ENCODE measurements around the gene GPR31.

Gene GPR31

DNA sequence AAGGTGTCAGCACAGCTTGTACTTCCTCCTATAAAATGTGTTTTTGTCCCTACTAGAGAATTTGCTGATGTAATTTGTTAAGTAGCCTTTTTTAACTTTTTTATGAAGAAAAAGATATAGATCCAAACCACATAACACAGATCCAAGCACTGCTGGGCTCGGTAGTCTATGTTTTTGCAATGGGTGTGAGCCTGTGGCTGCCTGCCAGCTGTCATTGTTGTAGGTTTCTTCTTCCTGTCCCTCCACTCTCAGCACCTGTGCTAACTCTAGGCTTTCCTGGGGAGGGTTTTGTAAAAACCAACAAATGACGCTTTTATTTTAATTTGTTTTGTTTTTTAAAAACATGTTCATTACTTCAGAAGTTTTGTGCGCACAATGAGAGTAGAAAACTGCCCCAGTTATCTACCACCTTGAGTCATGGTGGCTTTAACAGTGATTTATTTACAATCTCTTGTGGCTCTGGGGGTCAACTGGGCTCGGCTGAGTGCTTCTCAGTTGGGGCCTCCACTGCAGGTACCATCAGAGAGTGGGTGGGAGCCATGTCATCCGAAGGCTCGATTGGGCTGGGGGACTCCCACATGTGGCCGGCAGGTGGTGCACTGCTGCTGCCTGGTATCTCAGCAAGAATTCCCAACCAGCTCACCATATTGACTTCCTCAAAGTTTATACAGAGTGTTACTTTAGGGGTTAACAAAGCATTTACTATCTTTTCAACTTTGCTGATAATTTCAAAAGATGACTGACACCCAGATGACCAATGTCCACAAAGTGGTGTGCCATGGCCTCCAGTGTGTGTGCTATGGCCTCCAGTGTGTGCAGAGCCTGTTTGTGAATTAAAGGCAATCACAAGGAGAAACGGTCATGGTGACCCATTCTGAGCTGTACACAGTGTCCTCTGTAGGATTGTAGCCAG is 37.9 kb downstream of the GPR31 start:
- no peak for DNase-seq (ENCODE audit: low read depth, low spot score)

DNA sequence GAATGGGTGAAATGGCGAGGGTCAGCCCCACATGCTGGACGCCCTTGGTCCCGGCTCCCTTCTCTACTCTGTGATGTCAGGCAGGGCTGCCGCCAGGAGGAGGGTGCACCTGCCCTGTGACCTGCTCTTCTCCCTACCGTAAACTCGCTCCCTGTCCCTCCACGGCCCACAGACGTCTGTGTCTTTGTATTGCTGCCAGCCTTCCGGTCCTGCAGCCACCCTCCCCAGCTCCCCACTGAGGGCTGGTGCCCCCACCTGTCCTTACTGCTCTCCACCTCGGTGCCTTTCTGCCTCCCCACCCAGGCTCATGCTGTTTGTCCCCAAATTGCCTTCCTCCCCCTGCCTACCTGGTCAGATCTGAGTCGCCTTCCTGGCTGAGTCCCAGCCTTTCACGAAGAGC is 38.9 kb downstream of the GPR31 start:
- DNase-seq (ENCODE audit: low read depth, low spot score), result no peak

DNA sequence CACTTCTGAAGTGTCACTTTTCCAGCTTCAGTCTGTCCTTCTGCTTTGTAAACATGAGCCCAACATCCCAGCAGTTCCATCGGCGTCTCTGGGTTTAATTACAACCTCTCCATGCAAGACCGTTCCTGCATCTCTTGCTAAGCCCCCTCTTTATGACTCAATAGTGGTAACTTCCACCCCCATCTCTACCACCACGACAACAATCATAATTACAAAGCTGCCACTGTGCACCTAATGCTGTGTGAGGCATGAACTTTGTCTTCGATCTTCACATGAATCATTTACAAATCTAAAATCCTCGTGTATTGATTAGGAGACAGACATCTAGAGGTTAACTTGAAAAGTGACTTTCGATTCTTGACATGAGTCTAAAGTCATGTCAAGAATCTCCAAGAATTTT is 39.8 kb downstream of the GPR31 start:
- no peak for DNase-seq (ENCODE audit: low read depth, low spot score)

DNA sequence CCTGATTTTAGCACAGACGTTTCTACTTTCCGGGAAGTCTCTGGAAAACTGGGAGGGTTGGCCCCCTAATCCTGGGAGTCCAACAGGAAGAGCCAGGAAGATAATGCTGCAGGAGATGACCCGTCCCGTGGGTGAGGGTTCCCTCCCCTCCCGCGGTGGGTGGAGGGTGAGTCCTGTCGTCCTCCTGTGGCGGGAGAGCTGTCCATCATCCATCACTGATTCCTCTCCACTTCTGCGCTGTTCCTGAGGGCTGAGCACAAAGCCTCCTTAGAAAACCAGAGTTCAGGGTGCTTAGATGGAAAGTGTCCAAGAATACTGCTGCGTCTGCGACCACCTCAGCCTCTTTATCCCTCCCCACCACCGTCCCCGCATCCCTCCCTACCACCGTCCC is 40.9 kb downstream of the GPR31 start:
- DNase-seq (ENCODE audit: low read depth, low spot score), result no peak

DNA sequence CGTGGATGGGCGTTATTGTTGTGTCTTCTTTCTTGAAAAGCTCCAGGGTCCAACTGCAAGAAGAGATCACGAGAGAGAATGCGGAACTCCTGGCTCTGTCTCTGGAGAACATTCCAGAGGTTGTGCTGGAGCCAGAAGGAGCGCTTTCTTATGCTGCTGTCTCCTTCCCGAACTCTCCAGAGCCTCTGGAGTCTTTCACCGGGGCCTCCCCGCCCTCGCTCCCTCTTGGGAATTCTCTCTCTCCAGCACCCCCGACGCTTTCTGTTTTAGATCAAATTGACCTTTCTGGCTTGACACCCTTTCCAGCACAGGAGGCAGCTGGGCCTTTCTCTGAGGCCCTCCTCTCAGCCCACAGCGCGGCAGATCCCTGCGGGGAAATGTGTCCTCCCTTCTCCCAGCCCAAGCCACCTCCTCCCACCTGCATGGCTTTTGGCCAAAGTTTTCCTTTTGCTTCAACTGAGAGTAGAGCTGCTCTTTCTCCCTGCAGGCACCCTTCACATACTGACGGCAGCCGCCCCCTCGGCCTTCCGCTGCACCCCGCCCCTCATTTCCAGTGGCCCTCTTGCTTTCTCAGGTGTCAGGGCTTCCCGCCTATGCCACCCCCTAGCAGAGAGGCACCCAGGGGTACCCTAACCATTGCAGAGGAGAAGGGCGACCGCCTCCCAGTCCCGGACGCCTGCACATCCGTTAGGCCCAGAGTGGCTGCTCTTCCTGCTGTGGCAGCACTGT is 41.5 kb downstream of the GPR31 start:
- no peak for DNase-seq (ENCODE audit: low read depth, low spot score)

DNA sequence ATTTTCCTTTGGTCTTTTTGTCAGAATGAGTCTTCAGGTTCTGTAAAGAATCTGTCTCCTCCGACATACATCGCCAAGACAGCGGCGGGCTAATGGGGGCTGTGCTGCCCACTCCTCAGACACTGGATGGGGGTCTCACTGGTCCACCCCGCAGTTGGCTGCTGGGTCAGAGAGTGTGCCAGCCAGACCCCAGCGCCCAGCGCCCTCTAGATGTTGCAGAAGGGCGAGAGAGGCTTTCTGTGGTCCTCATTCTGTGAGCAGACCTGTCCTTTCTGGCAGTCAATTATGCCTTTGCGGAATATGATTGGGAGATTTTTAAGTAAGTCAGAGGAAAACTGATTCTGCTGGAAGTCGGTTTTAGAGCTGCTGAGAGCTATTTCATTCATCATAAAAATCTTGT is 42.7 kb downstream of the GPR31 start:
- no peak for DNase-seq (ENCODE audit: low read depth, low spot score)

DNA sequence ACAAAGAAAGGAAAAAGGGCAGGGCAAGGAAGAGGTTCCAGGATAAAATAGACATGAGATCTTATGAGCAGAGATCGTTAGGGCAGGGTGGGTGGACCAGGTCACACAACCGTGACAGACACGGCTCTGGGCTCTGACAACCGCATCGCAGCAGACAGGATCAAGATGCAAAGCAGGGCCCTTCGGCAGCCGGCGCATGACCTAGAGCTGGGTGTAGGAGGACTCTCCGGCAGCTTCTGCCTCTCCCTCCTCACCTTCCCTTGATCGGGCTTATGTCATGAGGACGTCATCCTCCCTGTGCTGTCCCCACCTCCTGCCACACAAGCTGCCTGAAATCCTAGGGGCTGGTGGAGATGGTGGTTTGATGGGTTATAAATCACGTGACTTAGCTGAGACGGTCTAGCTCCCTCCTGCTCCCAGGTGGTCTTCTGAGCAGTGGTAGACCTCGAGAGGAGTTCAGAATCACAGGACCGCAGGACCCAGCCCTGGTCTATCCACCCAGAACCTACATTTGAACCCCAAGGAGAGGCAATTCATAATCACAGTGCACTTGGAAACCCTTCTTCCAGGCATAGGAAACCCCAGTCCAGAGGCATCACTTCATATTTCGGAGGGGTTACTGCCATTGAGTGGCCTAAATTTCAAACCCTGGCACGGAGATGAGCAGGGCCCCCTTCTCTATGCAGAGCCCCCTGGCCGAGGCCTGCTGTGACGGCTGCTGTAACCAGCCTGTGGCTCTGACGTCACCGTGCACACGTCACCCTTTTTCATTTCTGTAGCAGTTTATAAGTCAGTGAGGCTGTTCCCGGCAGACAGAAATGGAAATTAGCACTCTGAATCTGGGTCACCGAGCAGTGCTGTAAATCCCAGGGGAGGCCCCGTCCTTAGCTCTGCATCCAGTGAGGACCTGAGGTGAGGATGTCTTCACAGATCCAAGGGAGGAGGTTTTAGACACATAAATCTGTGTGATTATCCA is 43.6 kb downstream of the GPR31 start:
- DNase-seq (ENCODE audit: low read depth, low spot score), result no peak

DNA sequence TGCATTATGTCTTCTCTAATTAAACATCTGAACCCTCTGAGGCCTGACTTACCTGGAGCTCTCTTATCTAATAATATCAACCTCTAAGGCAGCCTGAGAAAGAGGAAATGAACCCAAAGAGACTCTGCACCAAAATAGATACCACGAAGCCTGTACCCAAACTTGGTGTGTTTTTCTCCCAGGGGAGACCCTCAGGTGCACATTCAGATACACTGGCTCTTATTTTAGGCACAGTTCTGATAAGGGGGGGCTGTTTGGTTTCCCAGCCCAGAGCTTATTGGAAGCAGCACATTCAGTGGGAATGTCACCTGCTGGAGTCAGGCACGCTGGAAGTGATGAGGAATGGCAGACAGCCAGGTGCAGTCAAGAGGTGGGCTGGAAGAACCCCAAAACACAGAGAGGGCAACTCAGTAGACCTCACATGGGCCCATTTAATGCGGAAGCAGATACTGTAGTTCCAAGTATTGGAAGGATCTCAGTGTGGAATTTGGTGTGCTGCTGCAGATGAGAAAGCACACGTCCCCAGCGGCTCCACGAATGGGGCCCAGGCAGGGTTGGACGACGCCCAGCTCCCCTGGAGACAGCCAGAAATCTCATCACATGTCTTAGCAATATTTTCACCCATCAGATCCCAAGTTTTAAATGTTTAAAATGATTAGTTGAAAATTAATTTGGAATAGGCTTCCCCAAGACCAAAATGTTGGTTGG is 44.6 kb downstream of the GPR31 start:
- no peak for DNase-seq (ENCODE audit: low read depth, low spot score)

DNA sequence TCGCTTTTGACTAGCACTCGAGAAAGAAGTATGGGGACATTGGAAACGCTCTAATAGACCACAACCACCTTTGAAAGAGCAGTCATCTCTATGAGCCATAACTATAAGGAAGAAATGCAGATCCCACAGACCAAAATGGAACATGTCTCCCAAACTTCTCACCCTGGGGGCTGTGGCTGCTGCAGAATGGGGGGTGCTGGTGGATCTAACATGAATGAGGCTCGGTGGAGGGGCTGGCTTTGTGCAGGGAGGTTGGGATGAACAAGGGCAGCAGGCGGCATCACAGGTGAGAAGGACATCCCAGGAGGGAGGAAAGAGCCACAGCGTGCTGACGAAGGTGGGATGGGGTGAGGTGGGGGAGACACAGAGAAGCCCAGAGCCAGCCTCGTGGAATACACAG is 45.4 kb downstream of the GPR31 start:
- no peak for DNase-seq (ENCODE audit: low read depth, low spot score)

DNA sequence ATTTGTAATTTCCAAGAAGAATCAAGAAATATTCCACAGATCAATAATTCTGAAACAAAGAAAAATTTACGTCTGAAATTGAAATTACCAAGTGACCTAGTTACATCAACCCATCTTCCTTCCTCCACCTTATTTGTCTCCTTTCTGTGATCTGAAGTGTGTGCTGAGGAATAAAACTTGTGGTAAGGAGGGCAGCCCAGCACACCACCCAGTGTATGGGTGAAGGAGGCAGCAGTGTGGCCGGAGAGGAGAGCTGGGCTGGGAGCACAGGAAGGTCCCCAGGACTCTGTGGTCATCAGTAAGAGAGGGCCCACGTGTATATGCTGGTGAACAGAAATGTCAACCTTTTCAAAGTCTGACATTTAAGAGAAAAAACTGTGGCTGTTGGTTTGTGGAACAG is 46.2 kb downstream of the GPR31 start:
- DNase-seq (ENCODE audit: low read depth, low spot score), result no peak

DNA sequence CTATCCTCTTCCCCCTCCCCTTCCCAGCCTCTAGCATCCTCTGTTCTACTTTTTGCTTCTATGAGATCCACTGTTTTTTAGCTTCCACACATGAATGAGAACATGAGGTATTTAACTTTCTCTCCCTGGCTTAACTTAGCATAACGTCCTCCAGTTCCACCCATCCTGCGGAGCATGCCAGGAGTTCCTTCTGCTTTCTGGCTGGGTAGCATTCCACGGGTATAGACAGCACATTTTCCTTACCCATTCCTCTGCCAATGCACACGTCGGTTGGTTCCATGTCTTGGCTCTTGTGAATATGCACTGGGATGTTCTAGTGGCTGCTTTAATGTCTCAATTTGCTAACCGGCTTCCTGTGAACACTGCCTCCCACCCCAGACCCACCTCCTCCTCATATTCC is 48.1 kb downstream of the GPR31 start:
- no peak for DNase-seq (ENCODE audit: low read depth, low spot score)

DNA sequence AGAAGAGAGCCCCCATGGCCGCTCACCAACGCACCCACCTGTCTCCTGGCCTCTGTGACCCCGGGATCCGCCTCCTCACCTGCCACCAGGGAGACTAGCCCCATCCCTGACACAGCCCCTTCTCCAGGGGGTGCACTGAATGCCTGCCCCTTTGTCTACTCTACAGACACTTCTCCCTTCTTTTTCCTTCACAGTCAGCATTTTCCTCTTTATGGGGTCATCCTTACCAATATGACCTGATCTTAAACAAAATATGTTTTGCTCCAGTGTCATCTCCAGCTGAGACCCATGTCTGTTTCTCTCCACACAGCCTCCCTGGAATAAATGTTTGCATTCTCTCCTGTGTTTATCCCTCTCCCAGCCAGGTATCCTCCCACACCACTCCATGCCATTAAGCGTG is 49.5 kb downstream of the GPR31 start:
- no peak for DNase-seq (ENCODE audit: low read depth, low spot score)

DNA sequence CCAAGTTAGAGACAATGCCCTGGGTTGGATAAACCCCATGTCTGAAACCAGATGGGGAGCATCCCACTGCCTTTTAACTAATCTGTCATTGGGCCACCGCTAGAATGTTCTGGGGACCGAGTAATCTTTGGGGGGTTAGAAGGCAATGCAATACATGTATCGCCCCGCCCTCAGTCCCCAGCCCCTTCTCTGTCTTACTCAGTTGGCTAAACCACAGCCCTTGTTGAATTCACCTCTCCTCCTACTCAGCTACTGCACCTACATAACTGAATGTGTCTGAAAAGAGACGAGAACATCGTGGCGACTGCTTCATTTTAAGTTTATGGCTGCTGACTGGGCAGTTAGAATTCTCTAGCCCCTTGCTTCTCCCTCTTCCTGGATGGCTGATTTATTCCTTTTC is 50.0 kb downstream of the GPR31 start:
- no peak for DNase-seq (ENCODE audit: low read depth, low spot score)

DNA sequence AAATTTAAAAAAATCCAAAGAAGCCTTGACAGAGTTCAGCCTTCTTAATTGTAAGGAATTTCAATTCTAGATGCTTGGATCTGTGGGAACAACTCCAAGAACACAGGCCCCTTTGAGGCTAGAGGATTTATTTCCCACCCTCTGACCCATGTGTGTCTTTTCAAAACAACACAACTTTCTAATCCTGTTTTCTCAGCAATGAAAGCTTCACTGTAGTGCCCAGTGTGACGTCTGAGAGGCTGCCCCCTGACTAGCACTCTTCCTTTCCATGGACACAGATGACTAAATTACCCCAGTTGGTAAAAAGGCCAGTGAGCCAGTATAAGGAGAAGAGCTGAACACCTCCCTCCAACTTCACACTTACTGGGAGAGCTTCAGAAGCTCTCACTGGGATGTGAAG is 51.4 kb downstream of the GPR31 start:
- no peak for DNase-seq (ENCODE audit: low read depth, low spot score)
